ENCODE data around the gene CLDN9. TPM values are rescaled to one million over a fixed set of nuclear protein-coding genes. Genes with fewer than 3 reads are reported as not detected.

CLDN9 gene
- total RNA-seq, 4 donors from 2014 or later, result not detected

GRCh38 chr16:2980227-2981176 lies 32.2 kb upstream of the CLDN9 start, which contains the start of gene PKMYT1:
Gene PKMYT1, minus strand, starts transcription at chr16:2980446. Its CDS starts 789 bp downstream, at chr16:2979657.
- peak within 1 kb of the TSS; percentile 62 to 90 (median 66) for H3K4me3 ChIP-seq
- DNase-seq, result no peak
- H3K36me3 ChIP-seq, result no peaks in the 10 kb centered on the region
- peaks cover 15 to 68% (median 29%) of the 10 kb centered on the region in 3 donors for H3K4me1 ChIP-seq
- intact Hi-C loops (cut with DNase I), result no loop called here
- 11 to 73% methylated on average over 7 to 51 of the region's 91 CpGs for WGBS, 2 donors
- H3K9me3 ChIP-seq, result no peaks in the 10 kb centered on the region
- TF ChIP-seq POLR2A (IDR thresholded peaks at IDR 0.05) (peak in 3 of 4 donors; percentile 81 to 98 (median 93)), CTCF (IDR thresholded peaks at IDR 0.05) (no peak)
- H3K27me3 ChIP-seq, result peaks cover 0 to 16% (median 0%) of the 10 kb centered on the region in 4 donors
- peak within 1 kb of the TSS; percentile 87 to 92 (median 89) for H3K27ac ChIP-seq

- intact Hi-C loops (cut with DNase I), result no loop called here
- Histone ChIP-seq H3K4me3 (peak overlapping the region in 3 of 4 donors; percentile 62 to 90 (median 63)), H3K27ac (no peak overlapping the region), H3K4me1 (peaks cover 15 to 77% (median 34%) of the 10 kb centered on the region in 3 donors), H3K9me3 (no peaks in the 10 kb centered on the region), H3K36me3 (no peaks in the 10 kb centered on the region), H3K27me3 (peaks cover 0 to 16% (median 0%) of the 10 kb centered on the region in 4 donors)
- no peak for DNase-seq
- TF ChIP-seq CTCF (IDR thresholded peaks at IDR 0.05) (no peak), POLR2A (IDR thresholded peaks at IDR 0.05) (no peak)
- WGBS, 2 donors, result 72 to 73% methylated on average over 18 to 29 of the region's 33 CpGs
Measured at GRCh38 chr16:2981177-2981898, 31.4 kb upstream of the CLDN9 start.

GRCh38 chr16:2981899-2982250 lies 30.8 kb upstream of the CLDN9 start:
- peaks cover 0 to 20% (median 0%) of the 10 kb centered on the region in 4 donors for H3K27me3 ChIP-seq
- 47 to 54% methylated on average over 2 to 3 of the region's 4 CpGs for WGBS, 2 donors
- H3K4me3 ChIP-seq, result no peak overlapping the region
- TF ChIP-seq CTCF (IDR thresholded peaks at IDR 0.05), result no peak
- TF ChIP-seq POLR2A (IDR thresholded peaks at IDR 0.05), result no peak
- H3K36me3 ChIP-seq, result no peaks in the 10 kb centered on the region
- DNase-seq, result no peak
- peaks cover 15 to 81% (median 34%) of the 10 kb centered on the region in 3 donors for H3K4me1 ChIP-seq
- intact Hi-C loops (cut with DNase I), result no loop called here
- no peaks in the 10 kb centered on the region for H3K9me3 ChIP-seq
- no peak overlapping the region for H3K27ac ChIP-seq

GRCh38 chr16:2982402-2982801 lies 30.3 kb upstream of the CLDN9 start:
- no peaks in the 10 kb centered on the region for H3K9me3 ChIP-seq
- H3K27ac ChIP-seq, result no peak overlapping the region
- H3K4me1 ChIP-seq, result peaks cover 15 to 77% (median 34%) of the 10 kb centered on the region in 3 donors
- H3K27me3 ChIP-seq, result peaks cover 0 to 26% (median 0%) of the 10 kb centered on the region in 4 donors
- no peak for DNase-seq
- H3K36me3 ChIP-seq, result no peaks in the 10 kb centered on the region
- no peak overlapping the region for H3K4me3 ChIP-seq
- no peak for TF ChIP-seq CTCF (IDR thresholded peaks at IDR 0.05)
- no peak for TF ChIP-seq POLR2A (IDR thresholded peaks at IDR 0.05)
- 87 to 89% methylated on average over 5 of the region's 5 CpGs for WGBS, 2 donors
- intact Hi-C loops (cut with DNase I), result no loop called here

All from esophagus squamous epithelium (tissue), 5 donors.